ENCODE measurements around the gene DNA2.

The DNA2 gene

DNA sequence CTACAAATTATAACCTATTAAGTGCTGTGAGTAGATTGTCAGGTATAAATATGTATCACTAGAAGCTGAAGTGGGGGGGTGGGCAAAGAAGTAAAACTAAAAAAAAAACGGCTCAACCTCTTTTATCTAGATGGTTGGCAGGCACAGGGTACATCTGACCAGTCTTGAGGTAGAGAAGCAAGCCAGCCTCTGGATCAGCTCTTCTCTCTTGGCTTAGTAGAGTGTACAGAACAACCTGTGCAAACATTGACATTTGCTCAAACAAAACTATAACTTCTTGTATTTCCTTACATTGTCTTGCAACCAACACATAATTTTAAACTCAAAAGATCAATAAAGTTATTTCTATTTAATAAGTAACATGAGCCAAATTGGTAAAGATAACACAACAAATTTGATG is 25.6 kb downstream of the DNA2 start:
- DNase-seq (ENCODE audit: low spot score), result no peak
- Histone ChIP-seq H3K4me3 (no peak overlapping the region), H3K27ac (no peak overlapping the region)
- TF ChIP-seq, protein P1, sequence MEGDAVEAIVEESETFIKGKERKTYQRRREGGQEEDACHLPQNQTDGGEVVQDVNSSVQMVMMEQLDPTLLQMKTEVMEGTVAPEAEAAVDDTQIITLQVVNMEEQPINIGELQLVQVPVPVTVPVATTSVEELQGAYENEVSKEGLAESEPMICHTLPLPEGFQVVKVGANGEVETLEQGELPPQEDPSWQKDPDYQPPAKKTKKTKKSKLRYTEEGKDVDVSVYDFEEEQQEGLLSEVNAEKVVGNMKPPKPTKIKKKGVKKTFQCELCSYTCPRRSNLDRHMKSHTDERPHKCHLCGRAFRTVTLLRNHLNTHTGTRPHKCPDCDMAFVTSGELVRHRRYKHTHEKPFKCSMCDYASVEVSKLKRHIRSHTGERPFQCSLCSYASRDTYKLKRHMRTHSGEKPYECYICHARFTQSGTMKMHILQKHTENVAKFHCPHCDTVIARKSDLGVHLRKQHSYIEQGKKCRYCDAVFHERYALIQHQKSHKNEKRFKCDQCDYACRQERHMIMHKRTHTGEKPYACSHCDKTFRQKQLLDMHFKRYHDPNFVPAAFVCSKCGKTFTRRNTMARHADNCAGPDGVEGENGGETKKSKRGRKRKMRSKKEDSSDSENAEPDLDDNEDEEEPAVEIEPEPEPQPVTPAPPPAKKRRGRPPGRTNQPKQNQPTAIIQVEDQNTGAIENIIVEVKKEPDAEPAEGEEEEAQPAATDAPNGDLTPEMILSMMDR (IDR thresholded peaks at IDR 0.05), result no peak

DNA sequence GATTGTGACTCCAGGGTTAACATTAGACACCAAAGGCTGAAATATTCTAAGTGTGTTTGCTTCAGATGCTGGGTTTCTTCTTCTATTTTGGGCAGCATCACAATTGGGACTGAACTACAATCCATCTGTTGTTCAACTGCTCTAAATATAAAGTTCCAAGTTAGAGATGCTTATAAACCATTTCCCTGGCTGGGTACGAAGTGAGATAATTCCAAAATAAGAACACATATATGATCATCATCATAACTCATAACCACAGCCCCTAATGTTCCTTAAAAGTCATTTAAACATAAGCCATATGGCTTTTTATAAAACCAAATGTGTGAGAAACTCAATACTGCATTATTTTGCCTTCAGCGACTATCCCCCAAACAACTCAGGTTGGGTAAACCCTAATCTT is 28.8 kb downstream of the DNA2 start:
- no peak overlapping the region for H3K4me3 ChIP-seq
- TF ChIP-seq, protein P1 (IDR thresholded peaks at IDR 0.05), result no peak
- H3K27ac ChIP-seq, result no peak overlapping the region
- no peak for DNase-seq (ENCODE audit: low spot score)

DNA sequence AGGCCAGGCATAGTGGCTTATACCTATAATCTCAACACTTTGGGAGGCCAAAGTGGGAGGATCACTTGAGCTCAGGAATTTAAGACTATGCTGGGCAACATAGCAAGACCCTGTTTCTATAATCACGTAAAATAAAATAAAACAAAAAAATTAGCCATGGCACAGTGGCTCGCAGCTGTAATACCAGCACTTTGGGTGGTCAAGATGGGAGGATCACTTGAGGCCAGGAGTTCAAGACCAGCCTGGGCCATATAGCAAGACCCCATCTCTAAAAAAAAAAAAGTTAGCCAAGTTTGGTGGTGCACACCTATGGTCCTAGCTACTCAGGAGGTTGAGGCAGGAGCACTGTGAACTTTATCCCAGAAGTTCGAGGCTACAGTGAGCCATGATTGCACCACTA is 30.9 kb downstream of the DNA2 start:
- H3K4me3 ChIP-seq, result no peak overlapping the region
- no peak for DNase-seq (ENCODE audit: low spot score)
- H3K27ac ChIP-seq, result no peak overlapping the region
- TF ChIP-seq, protein P1 (IDR thresholded peaks at IDR 0.05), result no peak

DNA sequence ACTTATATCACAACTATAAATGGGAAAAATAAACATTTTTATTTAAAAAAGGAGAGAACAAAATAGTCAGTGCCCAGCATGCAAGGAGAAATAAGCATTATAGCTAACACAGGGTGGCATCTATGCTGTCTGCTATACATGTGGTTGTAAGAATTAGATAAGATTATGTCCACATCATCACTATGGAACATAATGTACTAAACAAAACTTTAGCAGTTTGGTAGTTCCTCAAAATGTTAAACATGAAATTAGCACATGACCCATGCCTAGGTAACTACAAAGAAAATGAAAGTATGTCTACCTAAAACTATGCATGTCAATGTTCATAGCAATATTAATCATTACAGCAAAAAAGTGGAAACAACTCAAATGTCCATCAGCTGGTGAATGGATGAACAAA is 36.0 kb downstream of the DNA2 start:
- TF ChIP-seq, protein P1 (IDR thresholded peaks at IDR 0.05), result no peak
- Histone ChIP-seq H3K4me3 (no peak overlapping the region), H3K27ac (no peak overlapping the region)
- no peak for DNase-seq (ENCODE audit: low spot score)

DNA sequence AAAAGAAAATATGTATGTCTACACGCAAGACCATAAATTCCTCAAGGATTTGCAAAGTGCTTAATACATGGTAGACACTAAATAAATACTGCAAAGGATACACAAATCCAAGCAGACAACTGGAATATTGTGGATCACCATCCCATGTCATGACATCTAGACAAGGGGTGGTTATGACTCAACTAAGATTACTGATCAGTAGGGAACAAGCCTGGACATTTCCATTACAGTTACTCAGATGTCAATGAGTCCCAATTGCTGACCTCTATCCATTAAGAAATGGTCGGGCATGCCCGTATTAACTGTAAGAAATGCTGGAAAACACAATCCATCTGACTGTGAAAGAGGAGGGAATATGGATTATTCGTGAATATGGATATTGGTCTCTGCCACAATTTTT is 37.1 kb downstream of the DNA2 start:
- TF ChIP-seq, protein P1 (IDR thresholded peaks at IDR 0.05), result no peak
- DNase-seq (ENCODE audit: low spot score), result no peak
- Histone ChIP-seq H3K4me3 (no peak overlapping the region), H3K27ac (no peak overlapping the region)

DNA sequence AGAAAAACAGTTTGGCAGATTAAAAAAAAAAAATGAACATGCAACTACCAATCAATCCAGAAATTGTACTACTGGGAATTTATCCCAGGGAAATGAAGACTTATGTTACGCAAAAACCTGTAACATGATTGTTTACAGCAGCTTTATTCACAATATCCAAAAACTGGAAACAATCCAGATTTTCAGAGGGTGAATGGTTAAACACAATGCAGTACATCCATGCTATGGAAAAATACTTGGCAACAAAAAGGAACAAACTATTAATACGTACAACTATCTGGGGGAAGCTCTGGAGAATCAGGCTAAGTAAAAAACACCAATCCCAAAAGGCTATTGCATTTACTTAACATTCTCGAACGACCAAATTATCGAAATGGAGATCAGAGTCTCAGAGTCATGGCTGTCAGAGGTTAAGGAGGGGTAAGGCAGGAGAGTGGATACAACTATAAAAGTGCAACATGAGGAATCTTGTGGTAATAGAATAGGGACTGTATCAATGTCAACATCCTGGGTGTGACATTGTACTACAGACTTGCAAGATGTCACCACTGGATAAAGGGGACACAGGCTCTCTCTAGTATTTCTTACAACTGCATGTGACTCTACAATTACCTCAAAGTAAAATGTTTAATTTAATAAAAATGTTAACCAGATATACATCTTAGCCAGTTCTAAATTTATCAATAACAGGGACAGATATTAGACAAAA is 43.2 kb downstream of the DNA2 start:
- Histone ChIP-seq H3K4me3 (no peak overlapping the region), H3K27ac (no peak overlapping the region)
- no peak for DNase-seq (ENCODE audit: low spot score)
- TF ChIP-seq, protein P1 (IDR thresholded peaks at IDR 0.05), result no peak

DNA sequence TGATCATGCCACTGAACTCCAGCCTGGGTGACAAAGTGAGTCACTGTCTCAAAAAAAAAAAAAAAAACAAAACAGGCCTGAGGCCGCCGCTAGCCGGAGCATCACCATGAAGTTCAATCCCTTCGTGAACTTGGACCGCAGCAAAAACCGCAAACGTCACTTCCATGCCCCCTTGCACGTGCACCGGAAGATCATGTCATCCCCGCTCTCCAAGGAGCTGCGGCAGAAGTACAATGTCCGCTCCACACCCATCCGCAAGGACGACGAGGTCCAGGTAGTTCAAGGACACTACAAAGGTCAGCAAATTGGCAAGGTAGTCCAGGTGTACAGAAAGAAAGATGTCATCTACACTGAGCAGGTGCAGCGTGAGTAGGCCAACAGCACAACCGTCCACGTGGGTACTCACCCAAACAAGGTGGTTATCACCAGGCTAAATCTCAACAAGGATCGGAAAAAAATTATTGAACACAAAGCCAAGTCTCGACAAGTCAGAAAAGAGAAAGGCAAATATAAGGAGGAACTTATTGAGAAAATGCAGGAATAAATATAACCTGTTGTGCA is 47.2 kb downstream of the DNA2 start:
- TF ChIP-seq, protein P1 (IDR thresholded peaks at IDR 0.05), result no peak
- no peak overlapping the region for H3K27ac ChIP-seq
- no peak for DNase-seq (ENCODE audit: low spot score)
- no peak overlapping the region for H3K4me3 ChIP-seq
